AG10803 (cell line): ENCODE results near the gene PCGF3.

Experiments used
- DNase-seq: peaks from one replicate; pipeline ENCODE4 v3.0.0; 2010; ENCODE audit warnings: low read depth
- H3K4me3 ChIP-seq: 2 replicates; pipeline ENCODE4 v1.5.1; 2011; ENCODE audit warnings: mild to moderate bottlenecking, low read length, control low read depth
- CTCF ChIP-seq: conservative IDR thresholded peaks from 2 replicates; pipeline ENCODE4 v1.5.1; 2011; ENCODE audit warnings: mild to moderate bottlenecking, low read length, control low read depth, inconsistent platforms

The PCGF3 gene

DNA sequence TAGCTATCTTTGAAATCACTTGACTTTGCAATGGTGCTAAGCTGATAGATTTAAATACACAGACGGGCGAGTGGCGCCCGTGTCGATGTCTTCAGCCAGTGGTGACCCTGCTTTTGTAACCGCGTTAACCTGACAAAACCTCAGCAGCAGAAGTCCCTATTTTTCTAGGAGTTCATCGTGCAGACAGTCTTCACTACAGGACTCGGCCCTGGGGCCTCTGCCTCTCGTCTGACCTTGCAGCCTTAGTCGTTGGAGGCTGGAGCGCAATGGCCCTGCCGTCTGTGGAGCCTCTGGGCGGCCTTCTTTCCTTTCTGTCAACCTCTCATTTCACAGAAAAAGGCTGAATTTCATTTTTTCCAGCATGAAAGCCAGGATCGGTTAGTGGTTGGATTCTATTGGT lies 62.4 kb downstream of the PCGF3 start:
- no peak overlapping the region for H3K4me3 ChIP-seq
- TF ChIP-seq CTCF: no peak
- DNase-seq: no peak

GRCh38 chr4:768995-769394 lies 63.4 kb downstream of the PCGF3 start:
- no peak overlapping the region for H3K4me3 ChIP-seq
- no peak for TF ChIP-seq CTCF
- DNase-seq: no peak

GRCh38 chr4:769511-769910 lies 63.9 kb downstream of the PCGF3 start:
- TF ChIP-seq CTCF: no peak
- no peak overlapping the region for H3K4me3 ChIP-seq
- DNase-seq: no peak

DNA sequence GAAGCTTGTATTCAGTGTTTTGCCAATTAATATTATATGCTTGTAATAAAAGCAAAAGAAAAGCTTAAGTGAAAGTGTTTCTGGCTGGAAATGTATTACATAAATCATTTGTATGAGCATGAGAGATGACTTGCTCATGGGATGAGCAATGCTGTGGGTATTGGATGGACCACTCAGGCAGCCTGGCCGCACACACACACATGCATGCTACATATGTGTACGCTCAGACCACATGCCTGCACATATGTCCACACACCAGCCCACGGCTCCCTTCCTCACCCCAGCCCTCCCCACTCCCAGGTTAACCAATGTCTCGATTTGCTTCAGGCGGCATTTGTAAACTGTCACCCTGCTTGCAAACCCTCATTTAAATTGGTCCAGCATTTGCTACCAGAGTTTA lies 64.4 kb downstream of the PCGF3 start:
- H3K4me3 ChIP-seq: no peak overlapping the region
- DNase-seq: peak; percentile 23
- TF ChIP-seq CTCF: no peak

GRCh38 chr4:771464-771863 lies 65.8 kb downstream of the PCGF3 start:
- DNase-seq: no peak
- TF ChIP-seq CTCF: no peak
- no peak overlapping the region for H3K4me3 ChIP-seq

DNA sequence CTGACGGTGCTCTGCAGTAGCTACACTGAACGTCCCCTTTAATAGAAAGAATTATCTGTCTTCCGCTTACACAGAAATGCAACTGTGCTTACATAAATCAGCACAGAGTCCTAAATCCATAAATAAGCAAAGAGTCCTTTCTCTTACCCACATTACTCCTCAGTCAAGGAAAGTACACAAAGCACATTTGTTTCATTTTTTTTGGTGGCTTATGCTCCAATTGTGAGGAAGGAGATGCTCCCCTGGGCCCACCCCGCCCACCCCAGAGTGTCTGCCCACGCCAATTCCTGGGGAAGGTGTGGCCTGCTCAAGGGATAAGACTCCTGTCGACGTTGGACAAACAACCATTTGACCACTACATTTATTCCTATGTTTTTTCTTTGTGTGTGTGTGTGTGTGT lies 66.5 kb downstream of the PCGF3 start:
- no peak overlapping the region for H3K4me3 ChIP-seq
- no peak for DNase-seq
- no peak for TF ChIP-seq CTCF

- H3K4me3 ChIP-seq: no peak overlapping the region
- DNase-seq: no peak
- TF ChIP-seq CTCF: no peak
Measured at GRCh38 chr4:772776-773175, 67.1 kb downstream of the PCGF3 start.
